ENCODE data around the gene FBXL19. TPM values are rescaled to one million over a fixed set of nuclear protein-coding genes. Genes with fewer than 3 reads are reported as not detected.
A peak's percentile ranks its signal among the peaks of the same experiment; 100 is the strongest.

Gene FBXL19
- total and polyA plus RNA-seq, 2 of the 13 experiments (the other 11 are each of a cell fraction or from before 2014, with no cell fraction given) = 6.0 to 13.7 TPM

DNA sequence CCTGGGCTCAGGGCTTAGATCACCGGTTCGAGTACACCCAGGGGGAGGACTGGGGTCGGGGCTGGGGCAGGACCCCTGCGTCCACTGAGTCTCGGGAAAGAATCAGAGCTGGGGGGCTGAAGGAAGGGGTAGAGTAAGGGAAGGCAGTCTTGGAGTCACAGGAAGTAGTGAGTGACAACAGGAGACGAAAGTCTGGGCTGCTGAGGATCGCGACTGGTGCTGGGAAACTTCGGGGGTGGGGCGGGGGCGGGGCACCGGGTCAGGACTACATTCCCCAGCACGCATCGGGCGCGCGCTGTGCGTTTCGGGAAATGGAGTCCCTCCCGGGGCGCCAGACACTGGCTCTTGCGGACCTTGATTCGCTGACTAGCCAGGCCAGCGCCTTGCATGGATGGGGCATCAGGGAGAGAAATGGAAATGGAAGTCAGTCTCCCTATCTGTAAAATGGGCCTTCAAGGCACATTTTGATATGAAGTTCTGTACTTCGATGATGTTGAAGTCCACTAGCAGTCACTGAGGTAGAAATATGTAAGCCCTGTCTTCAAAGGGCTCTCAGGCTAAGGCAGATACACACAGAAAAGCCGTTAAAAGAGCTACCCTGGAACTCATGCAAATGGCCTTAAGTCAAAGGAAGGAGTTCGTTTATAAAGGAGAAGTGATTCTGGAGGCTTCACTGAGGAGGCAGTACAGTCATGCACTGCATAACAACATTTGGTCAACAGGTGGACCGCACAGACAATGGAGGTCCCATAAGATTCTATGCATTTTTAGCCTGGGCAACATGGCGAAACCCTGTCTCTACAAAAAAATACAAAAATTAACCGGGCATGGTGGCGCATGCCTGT, 26.3 kb upstream of the FBXL19 start (continued):
- TF ChIP-seq HNF1A (IDR thresholded peaks at IDR 0.05; ENCODE audit: low read depth) = peak; percentile 46; the same call in 1 of the 2 replicates
- no peak; the same call in 1 of the 2 replicates for TF ChIP-seq HNF1A (CRISPR knock-in tag; IDR thresholded peaks at IDR 0.05; ENCODE audit: borderline replicate concordance)
- no peak for TF ChIP-seq PAF1 (CRISPR knock-in tag; IDR thresholded peaks at IDR 0.05)
- no peak for TF ChIP-seq ZNF670 (CRISPR knock-in tag; IDR thresholded peaks at IDR 0.05; ENCODE audit: borderline replicate concordance)
- TF ChIP-seq JDP2 (CRISPR knock-in tag; IDR thresholded peaks at IDR 0.05; ENCODE audit: borderline replicate concordance) = no peak
- no peak for TF ChIP-seq MLLT10 (CRISPR knock-in tag; IDR thresholded peaks at IDR 0.05)
- no peak for TF ChIP-seq SMAD1 (CRISPR knock-in tag; IDR thresholded peaks at IDR 0.05; ENCODE audit: borderline replicate concordance, low read depth)
- TF ChIP-seq NCOA5 (CRISPR knock-in tag; IDR thresholded peaks at IDR 0.05) = no peak
- no peak for TF ChIP-seq FOXJ3 (CRISPR knock-in tag; IDR thresholded peaks at IDR 0.05; ENCODE audit: borderline replicate concordance)
- TF ChIP-seq RCOR2 (CRISPR knock-in tag; IDR thresholded peaks at IDR 0.05) = peak; percentile 81
- TF ChIP-seq TIGD3 (CRISPR knock-in tag; IDR thresholded peaks at IDR 0.05; ENCODE audit: borderline replicate concordance) = no peak
- TF ChIP-seq ZNF839 (CRISPR knock-in tag; IDR thresholded peaks at IDR 0.05; ENCODE audit: borderline replicate concordance) = no peak
- TF ChIP-seq PCBP2 (optimal IDR thresholded peaks at IDR 0.05; ENCODE audit: low read depth, low read length, poor library complexity, severe bottlenecking) = no peak
- TF ChIP-seq DPF2 (CRISPR knock-in tag; IDR thresholded peaks at IDR 0.05; ENCODE audit: borderline replicate concordance, low read depth) = no peak
- no peak for TF ChIP-seq AGO1 (IDR thresholded peaks at IDR 0.05; ENCODE audit: low read depth, low read length, poor library complexity, severe bottlenecking)
- TF ChIP-seq SRSF4 (IDR thresholded peaks at IDR 0.05; ENCODE audit: low read depth, low read length, poor library complexity, severe bottlenecking) = no peak
- no peak for TF ChIP-seq HNRNPUL1 (IDR thresholded peaks at IDR 0.05; ENCODE audit: low read depth, low read length)
- no peak for TF ChIP-seq ZNF276 (CRISPR knock-in tag; IDR thresholded peaks at IDR 0.05; ENCODE audit: low read depth)
- TF ChIP-seq ZNF550 (CRISPR knock-in tag; IDR thresholded peaks at IDR 0.05; ENCODE audit: borderline replicate concordance) = no peak
- no peak for TF ChIP-seq ZNF446 (CRISPR knock-in tag; IDR thresholded peaks at IDR 0.05)
- peak; percentile 59 for TF ChIP-seq NFYC (CRISPR knock-in tag; IDR thresholded peaks at IDR 0.05)
- no peak for TF ChIP-seq ZFAT (CRISPR knock-in tag; conservative IDR thresholded peaks at IDR 0.05)

Measured in HepG2 (cell line).